Stomach (tissue), 9 donors: Measurements from ENCODE around the gene ACTG1. TPM values are rescaled to one million over a fixed set of nuclear protein-coding genes. Genes with fewer than 3 reads are reported as not detected.
A peak's percentile ranks its signal among the peaks of the same experiment; 100 is the strongest.

Experiments used
- DNase-seq, 2 donors: peaks; one replicate each; pipeline versions ENCODE4 v3.0.0 to v3.0.0-alpha.2; 2013 to 2019
- H3K27ac ChIP-seq, 5 donors: fragments of 200-600 bp in 4 of 5; sonication (generic) in 4 of 5; one replicate each; pipeline ENCODE4 v1.5.1; 2013 to 2019; ENCODE audit warnings: mild to moderate bottlenecking in 1 of 5, moderate library complexity in 1 of 5
- H3K27me3 ChIP-seq, 3 donors: fragments of 200-600 bp; sonication (generic); one replicate each; pipeline ENCODE4 v1.5.1; 2017 to 2019; ENCODE audit warnings: mixed run types in 1 of 3
- H3K36me3 ChIP-seq, 4 donors: fragments of 200-600 bp; sonication (generic); 1 replicate in 3 of 4; 2 replicates in 1 of 4; pipeline ENCODE4 v1.5.1; 2016 to 2019
- H3K4me1 ChIP-seq, 4 donors: fragments of 200-600 bp; sonication (generic); one replicate each; pipeline ENCODE4 v1.5.1; 2016 to 2019
- H3K4me3 ChIP-seq, 4 donors: fragments of 200-600 bp; sonication (generic) in 3 of 4; one replicate each; pipeline ENCODE4 v1.5.1; 2016 to 2019; ENCODE audit warnings: mild to moderate bottlenecking in 1 of 4
- H3K9me3 ChIP-seq, 4 donors: fragments of 200-600 bp; sonication (generic); one replicate each; pipeline ENCODE4 v1.5.1; 2016 to 2019
- CTCF ChIP-seq, 7 experiments: fragments of 450-650 bp in 4 of 7; fragments of 200-600 bp in 3 of 7; sonication (generic) in 3 of 7; IDR thresholded peaks; one replicate each; pipeline ENCODE4 v1.5.1; 2016 to 2019; ENCODE audit warnings: antibody characterized with exemption in 7 of 7, control low read depth in 2 of 7, mild to moderate bottlenecking in 1 of 7
- EP300 ChIP-seq: sonication (generic); formaldehyde crosslinking; IDR thresholded peaks from one replicate; pipeline ENCODE4 v1.6.1; 2017; ENCODE audit warnings: antibody characterized with exemption
- POLR2A ChIP-seq, 4 donors: fragments of 450-650 bp; IDR thresholded peaks; one replicate each; pipeline ENCODE4 v1.6.1; 2016; ENCODE audit warnings: antibody characterized with exemption in 4 of 4, control low read depth in 2 of 4, mild to moderate bottlenecking in 1 of 4, moderate library complexity in 1 of 4
- POLR2AphosphoS5 ChIP-seq, 3 donors: sonication (generic); formaldehyde crosslinking; IDR thresholded peaks; one replicate each; pipeline ENCODE4 v1.6.1; 2016; ENCODE audit warnings: antibody characterized with exemption in 3 of 3
- WGBS, 5 donors: extraction: QIAGEN DNeasy Blood & Tissue Kit in 3 of 5; methylation state at CpG; one replicate each; pipeline versions ENCODE4 v1.1.5 to v1.1.7; 2013 to 2018; 5-methylcytosine and 5-hydroxymethylcytosine counted together
- intact Hi-C: fragments of 100-400 bp; cut with DNase I; formaldehyde crosslinking; loops from one replicate; pipeline ENCODE4 v1.15.1; 2023; ENCODE audit warnings: low total_unique reads
- polyA plus RNA-seq, 3 donors: library from polyadenylated mRNA; stranded (reverse); fragments of 200-250 nt; gene quantifications; one replicate each; pipeline ENCODE4 v1.2.3, GENCODE V29; 2013
- total RNA-seq, 5 donors: library from RNA; depleted of rRNA; stranded (reverse); fragments of >200 nt; gene quantifications; one replicate each; pipeline versions ENCODE4 v1.1.0 to v1.2.3, GENCODE V29; 2014 to 2016
- donor health status: healthy with polysubstance abuse.
- donor health status: Bipolar disorder and iron deficiency.
- donor health status: healthy.

The ACTG1 gene
- total and polyA plus RNA-seq, 8 donors = 978 to 2,952 (median 1,922) TPM

- Histone ChIP-seq H3K36me3 (no peaks in the 10 kb centered on the region), H3K9me3 (no peaks in the 10 kb centered on the region), H3K27me3 (peaks cover 0 to 15% (median 11%) of the 10 kb centered on the region in 3 donors), H3K27ac (peak overlapping the region; percentile 85 to 100 (median 100)), H3K4me1 (peaks cover 41 to 65% (median 63%) of the 10 kb centered on the region in 4 donors), H3K4me3 (peak overlapping the region; percentile 42 to 90 (median 62))
- peak; percentile 70 to 82 for DNase-seq
- TF ChIP-seq POLR2AphosphoS5 (IDR thresholded peaks at IDR 0.05) = peak in 2 of 3 donors; percentile 11 to 20
- no peak for TF ChIP-seq POLR2A (IDR thresholded peaks at IDR 0.05)
- intact Hi-C loops = no loop called here
- WGBS, 5 donors = 0 to 5% (median 2%) methylated on average over 2 to 47 of the region's 47 CpGs
Measured at GRCh38 chr17:81518785-81519283, 6.2 kb upstream of the ACTG1 start.

- intact Hi-C loops = no loop called here
- Histone ChIP-seq H3K36me3 (no peaks in the 10 kb centered on the region), H3K27ac (peak overlapping the region; percentile 85 to 100 (median 100)), H3K4me1 (peaks cover 41 to 65% (median 61%) of the 10 kb centered on the region in 4 donors), H3K4me3 (peak overlapping the region; percentile 42 to 90 (median 62)), H3K9me3 (no peaks in the 10 kb centered on the region), H3K27me3 (peaks cover 0 to 9% (median 5%) of the 10 kb centered on the region in 3 donors)
- 27 to 50% (median 30%) methylated on average over 12 to 24 of the region's 24 CpGs for WGBS, 5 donors
- TF ChIP-seq CTCF (IDR thresholded peaks at IDR 0.05) (no peak), EP300 (no peak), POLR2AphosphoS5 (IDR thresholded peaks at IDR 0.05) (no peak), POLR2A (IDR thresholded peaks at IDR 0.05) (no peak)
- peak in 1 of 2 donors; percentile 59 for DNase-seq
Measured at GRCh38 chr17:81518113-81518784, 5.7 kb upstream of the ACTG1 start.

GRCh38 chr17:81517339-81518112 lies 4.9 kb upstream of the ACTG1 start:
- intact Hi-C loops = no loop called here
- DNase-seq = peak in 1 of 2 donors; percentile 46
- Histone ChIP-seq H3K27ac (peak overlapping the region in 4 of 5 donors; percentile 100), H3K9me3 (no peaks in the 10 kb centered on the region), H3K4me1 (peaks cover 41 to 63% (median 58%) of the 10 kb centered on the region in 4 donors), H3K36me3 (no peaks in the 10 kb centered on the region), H3K27me3 (peaks cover 0 to 2% (median 0%) of the 10 kb centered on the region in 3 donors), H3K4me3 (peak overlapping the region; percentile 1 to 90 (median 46))
- WGBS, 5 donors = 59 to 74% (median 65%) methylated on average over 15 to 24 of the region's 24 CpGs
- no peak for TF ChIP-seq EP300
- TF ChIP-seq POLR2AphosphoS5 (IDR thresholded peaks at IDR 0.05) = no peak
- no peak for TF ChIP-seq CTCF (IDR thresholded peaks at IDR 0.05)
- TF ChIP-seq POLR2A (IDR thresholded peaks at IDR 0.05) = no peak

GRCh38 chr17:81517009-81517338 lies 4.4 kb upstream of the ACTG1 start:
- Histone ChIP-seq H3K4me1 (peaks cover 41 to 68% (median 58%) of the 10 kb centered on the region in 4 donors), H3K4me3 (peak overlapping the region; percentile 79 to 97 (median 89)), H3K27me3 (no peaks in the 10 kb centered on the region), H3K27ac (peak overlapping the region in 4 of 5 donors; percentile 100), H3K9me3 (no peaks in the 10 kb centered on the region), H3K36me3 (peaks cover 0 to 4% (median under 1%) of the 10 kb centered on the region in 4 donors)
- peak in 1 of 2 donors; percentile 13 for DNase-seq
- TF ChIP-seq POLR2AphosphoS5 (IDR thresholded peaks at IDR 0.05) (no peak), POLR2A (IDR thresholded peaks at IDR 0.05) (no peak), EP300 (no peak), CTCF (IDR thresholded peaks at IDR 0.05) (no peak)
- intact Hi-C loops = no loop called here
- WGBS, 5 donors = 72 to 92% (median 88%) methylated on average over 3 to 9 of the region's 9 CpGs
